Mucosa of gallbladder (tissue), 1 donor: ENCODE data around the gene TMEM158. TPM values are rescaled to one million over a fixed set of nuclear protein-coding genes. Genes with fewer than 3 reads are reported as not detected.

ENCODE experiments used
- total RNA-seq: library from RNA; stranded (reverse); gene quantifications from one replicate; pipeline ENCODE4 v1.2.1, GENCODE V29; 2021
- donor health status: DM: no; HTN: no; CAD: no.

Gene TMEM158
- total RNA-seq, 1 donor from 2014 or later = 14.6 TPM

Other genes with a start within 250 kb of the TMEM158 start
- gene CLEC3B, start 200.0 kb downstream of the TMEM158 start, total RNA-seq = 42.9 TPM
- 42.4 TPM for gene CDCP1, start 79.9 kb downstream of the TMEM158 start, total RNA-seq
- gene LARS2, start 162.3 kb upstream of the TMEM158 start, total RNA-seq = 23.3 TPM